ENCODE measurements around the gene DESI2.

DESI2 gene

GRCh38 chr1:244755673-244756072 is 102.7 kb downstream of the DESI2 start:
- no peak overlapping the region for H3K4me3 ChIP-seq (ENCODE audit: low read length)
- H3K4me1 ChIP-seq (ENCODE audit: low read length), result no peaks in the 10 kb centered on the region
- no peaks in the 10 kb centered on the region for H3K36me3 ChIP-seq (replicated peaks; ENCODE audit: insufficient read depth, low read length)
- no peak for DNase-seq
- no peak overlapping the region for H3K27ac ChIP-seq (ENCODE audit: low read length)
- H3K9me3 ChIP-seq (replicated peaks; ENCODE audit: insufficient read depth, low read length), result no peaks in the 10 kb centered on the region
- no peaks in the 10 kb centered on the region for H3K9me2 ChIP-seq (replicated peaks; ENCODE audit: insufficient read depth, low read length)
- no peak overlapping the region for H3K4me2 ChIP-seq (ENCODE audit: low read depth, low read length)
- no peaks in the 10 kb centered on the region for H3F3A ChIP-seq (ENCODE audit: insufficient read depth, low read length)
- no peaks in the 10 kb centered on the region for H3K79me2 ChIP-seq (ENCODE audit: low read length)
- no peak for TF ChIP-seq CTCF (IDR thresholded peaks at IDR 0.05; ENCODE audit: low read length)
- TF ChIP-seq EZH2 (optimal IDR thresholded peaks at IDR 0.05; ENCODE audit: low read depth, low read length), result no peak
- no peak for TF ChIP-seq EZH2phosphoT487 (IDR thresholded peaks at IDR 0.05; ENCODE audit: low read length)
- no peaks in the 10 kb centered on the region for H3K27me3 ChIP-seq (replicated peaks; ENCODE audit: insufficient read depth, low read length)
- no peaks in the 10 kb centered on the region for H4K20me1 ChIP-seq (ENCODE audit: insufficient read depth, low read length)
- no peak overlapping the region for H2AFZ ChIP-seq (ENCODE audit: low read length)
- H3K9ac ChIP-seq (ENCODE audit: low read length), result no peak overlapping the region

GRCh38 chr1:244757091-244757939 is 104.4 kb downstream of the DESI2 start:
- Histone ChIP-seq H3K79me2 (ENCODE audit: low read length) (no peaks in the 10 kb centered on the region), H3K9me2 (replicated peaks; ENCODE audit: insufficient read depth, low read length) (no peaks in the 10 kb centered on the region), H3K36me3 (replicated peaks; ENCODE audit: insufficient read depth, low read length) (no peaks in the 10 kb centered on the region), H3K9ac (ENCODE audit: low read length) (no peak overlapping the region), H3K4me1 (ENCODE audit: low read length) (no peaks in the 10 kb centered on the region), H3K27me3 (replicated peaks; ENCODE audit: insufficient read depth, low read length) (no peaks in the 10 kb centered on the region), H3K9me3 (replicated peaks; ENCODE audit: insufficient read depth, low read length) (no peaks in the 10 kb centered on the region), H3K4me3 (ENCODE audit: low read length) (no peak overlapping the region), H3F3A (ENCODE audit: insufficient read depth, low read length) (no peaks in the 10 kb centered on the region), H4K20me1 (ENCODE audit: insufficient read depth, low read length) (no peaks in the 10 kb centered on the region), H3K4me2 (ENCODE audit: low read depth, low read length) (no peak overlapping the region), H3K27ac (ENCODE audit: low read length) (no peak overlapping the region), H2AFZ (ENCODE audit: low read length) (no peak overlapping the region)
- no peak for DNase-seq
- no peak for TF ChIP-seq EZH2phosphoT487 (IDR thresholded peaks at IDR 0.05; ENCODE audit: low read length)
- no peak for TF ChIP-seq EZH2 (optimal IDR thresholded peaks at IDR 0.05; ENCODE audit: low read depth, low read length)
- no peak for TF ChIP-seq CTCF (IDR thresholded peaks at IDR 0.05; ENCODE audit: low read length)
